Calu3 (cell line): Measurements from ENCODE around the gene CCDC18. TPM values are rescaled to one million over a fixed set of nuclear protein-coding genes. Genes with fewer than 3 reads are reported as not detected.
A peak's percentile ranks its signal among the peaks of the same experiment; 100 is the strongest.

Experiments used
- BruUV-seq: library from RNA; stranded (reverse); fragments of 400-500 nt; replicated peaks from 2 replicates; lab custom pipeline; 2021; lab: Mats Ljungman, UMichigan
- CTCF ChIA-PET: fragments of 300-600 bp; sonication (Branson Sonifier 250); formaldehyde crosslinking; loops from one replicate; lab custom pipeline; 2022; ENCODE audit warnings: antibody characterized with exemption; lab: Charles Lee
- DNase-seq: peaks from one replicate; pipeline ENCODE4 v3.0.0; 2022
- H3K27ac Mint-ChIP-seq: one replicate; pipeline ENCODE4 v1.8.0; 2022; ENCODE audit warnings: mixed read lengths; ENCODE audit not compliant: unreplicated experiment
- H3K27me3 Mint-ChIP-seq: one replicate; pipeline ENCODE4 v1.8.0; 2022; ENCODE audit warnings: mixed read lengths; ENCODE audit not compliant: unreplicated experiment
- H3K36me3 Mint-ChIP-seq: one replicate; pipeline ENCODE4 v1.8.0; 2022; ENCODE audit warnings: mild to moderate bottlenecking, moderate library complexity, mixed read lengths; ENCODE audit not compliant: insufficient read depth, unreplicated experiment
- H3K4me1 Mint-ChIP-seq: one replicate; pipeline ENCODE4 v1.8.0; 2022; ENCODE audit warnings: mild to moderate bottlenecking, low read depth, mixed read lengths; ENCODE audit not compliant: unreplicated experiment
- H3K4me3 Mint-ChIP-seq: one replicate; pipeline ENCODE4 v1.8.0; 2022; ENCODE audit warnings: mild to moderate bottlenecking, low read depth, moderate library complexity, mixed read lengths; ENCODE audit not compliant: unreplicated experiment
- H3K9me3 Mint-ChIP-seq: one replicate; pipeline ENCODE4 v1.8.0; 2022; ENCODE audit warnings: low read depth, mixed read lengths; ENCODE audit not compliant: unreplicated experiment
- intact Hi-C: fragments of 100-400 bp; cut with micrococcal nuclease; formaldehyde crosslinking; loops from one replicate; pipeline ENCODE4 v1.10.0; 2022; ENCODE audit not compliant: unreplicated experiment
- total RNA-seq: library from RNA; stranded (reverse); gene quantifications from 2 replicates; pipeline ENCODE4 v1.2.3, GENCODE V29; 2022
- TF ChIP-seq, protein P1 (sequence below): fragments of 200-600 bp; IDR thresholded peaks from one replicate; pipeline ENCODE4 v1.8.0; 2022; ENCODE audit warnings: antibody characterized with exemption; ENCODE audit not compliant: unreplicated experiment

CCDC18 gene
- total RNA-seq, 1 experiment from 2014 or later, result 22.7 TPM

DNA sequence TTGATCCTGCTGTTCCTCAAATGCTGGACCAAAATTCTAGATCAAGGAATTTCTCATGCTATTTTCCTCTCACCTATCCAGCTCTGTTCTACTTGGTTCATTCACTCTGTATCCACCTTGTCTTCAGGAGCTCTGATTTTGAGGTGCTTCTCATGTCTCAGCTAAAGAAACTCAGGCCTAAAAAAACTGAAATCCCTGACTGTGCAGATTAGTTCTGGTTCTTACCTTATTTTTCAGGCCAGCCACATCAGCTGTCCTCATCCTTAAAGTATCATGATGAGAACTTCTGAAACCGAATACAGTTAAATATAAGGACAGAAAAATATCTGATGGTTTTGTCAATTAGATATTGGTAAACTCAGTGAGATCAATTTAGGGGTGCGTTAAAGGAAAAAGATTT, 137.4 kb downstream of the CCDC18 start:
- Mint-ChIP-seq H3K4me3 (no peak overlapping the region), H3K9me3 (peaks cover 5% of the 10 kb centered on the region), H3K36me3 (no peaks in the 10 kb centered on the region), H3K27me3 (no peaks in the 10 kb centered on the region), H3K4me1 (peaks cover 13% of the 10 kb centered on the region), H3K27ac (no peak overlapping the region)
- BruUV-seq, result no TSS peak
- no peak for DNase-seq
- CTCF ChIA-PET, result no interaction called here
- intact Hi-C loops, result no loop called here
- TF ChIP-seq, protein P1, sequence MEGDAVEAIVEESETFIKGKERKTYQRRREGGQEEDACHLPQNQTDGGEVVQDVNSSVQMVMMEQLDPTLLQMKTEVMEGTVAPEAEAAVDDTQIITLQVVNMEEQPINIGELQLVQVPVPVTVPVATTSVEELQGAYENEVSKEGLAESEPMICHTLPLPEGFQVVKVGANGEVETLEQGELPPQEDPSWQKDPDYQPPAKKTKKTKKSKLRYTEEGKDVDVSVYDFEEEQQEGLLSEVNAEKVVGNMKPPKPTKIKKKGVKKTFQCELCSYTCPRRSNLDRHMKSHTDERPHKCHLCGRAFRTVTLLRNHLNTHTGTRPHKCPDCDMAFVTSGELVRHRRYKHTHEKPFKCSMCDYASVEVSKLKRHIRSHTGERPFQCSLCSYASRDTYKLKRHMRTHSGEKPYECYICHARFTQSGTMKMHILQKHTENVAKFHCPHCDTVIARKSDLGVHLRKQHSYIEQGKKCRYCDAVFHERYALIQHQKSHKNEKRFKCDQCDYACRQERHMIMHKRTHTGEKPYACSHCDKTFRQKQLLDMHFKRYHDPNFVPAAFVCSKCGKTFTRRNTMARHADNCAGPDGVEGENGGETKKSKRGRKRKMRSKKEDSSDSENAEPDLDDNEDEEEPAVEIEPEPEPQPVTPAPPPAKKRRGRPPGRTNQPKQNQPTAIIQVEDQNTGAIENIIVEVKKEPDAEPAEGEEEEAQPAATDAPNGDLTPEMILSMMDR, result no peak

DNA sequence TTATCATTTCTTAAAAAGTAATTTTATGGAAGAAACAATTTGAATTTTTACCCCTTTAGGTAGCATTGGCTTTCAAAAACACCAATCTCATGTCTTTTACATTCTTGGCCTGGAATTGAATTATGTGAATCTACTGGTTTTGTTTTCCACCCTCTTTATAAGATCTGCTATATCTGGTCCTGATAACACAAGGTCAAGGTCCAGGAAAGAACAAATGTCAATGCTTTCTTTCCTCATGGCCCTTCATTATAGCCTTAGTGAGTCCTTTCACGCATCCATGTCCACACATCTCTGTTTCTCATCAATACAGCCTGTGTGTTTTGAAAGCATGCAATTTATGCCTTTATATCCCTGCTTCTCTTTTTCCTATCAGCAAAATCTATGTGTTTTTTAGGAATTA, 141.2 kb downstream of the CCDC18 start:
- Mint-ChIP-seq H3K4me3 (no peak overlapping the region), H3K27me3 (no peaks in the 10 kb centered on the region), H3K9me3 (peaks cover 5% of the 10 kb centered on the region), H3K27ac (no peak overlapping the region), H3K4me1 (peaks cover 39% of the 10 kb centered on the region), H3K36me3 (no peaks in the 10 kb centered on the region)
- intact Hi-C loops, result no loop called here
- TF ChIP-seq, protein P1, result no peak
- CTCF ChIA-PET, result no interaction called here
- no TSS peak for BruUV-seq
- no peak for DNase-seq

DNA sequence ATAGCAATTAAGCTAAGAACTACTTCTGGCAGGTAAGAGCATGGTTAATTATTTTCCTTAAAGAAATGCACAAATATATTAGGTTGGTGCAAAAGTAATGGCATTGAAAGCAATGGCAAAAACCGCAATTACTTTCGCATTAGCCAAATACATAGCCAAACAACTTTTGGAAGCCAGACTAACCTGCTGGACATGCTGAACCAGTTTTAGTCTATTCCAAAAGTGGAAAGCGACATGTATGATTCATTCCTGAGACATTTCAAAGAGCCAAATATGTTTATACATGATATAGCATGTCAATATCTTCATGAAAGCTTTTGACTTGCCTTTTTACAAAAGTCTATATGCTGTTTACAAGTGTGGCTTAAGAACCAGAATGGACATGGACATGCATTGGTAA, 141.8 kb downstream of the CCDC18 start:
- Mint-ChIP-seq H3K27ac (peak overlapping the region; percentile 45), H3K36me3 (no peaks in the 10 kb centered on the region), H3K4me3 (no peak overlapping the region), H3K9me3 (peaks cover 5% of the 10 kb centered on the region), H3K27me3 (no peaks in the 10 kb centered on the region), H3K4me1 (peaks cover 39% of the 10 kb centered on the region)
- CTCF ChIA-PET, result interaction anchor here (1.5 kb wide), 1 partner anchor 18 kb away, joined by 5 read pairs; no protein-coding TSS in a partner anchor
- intact Hi-C loops, result no loop called here
- no TSS peak for BruUV-seq
- DNase-seq, result peak; percentile 65
- TF ChIP-seq, protein P1, result no peak

DNA sequence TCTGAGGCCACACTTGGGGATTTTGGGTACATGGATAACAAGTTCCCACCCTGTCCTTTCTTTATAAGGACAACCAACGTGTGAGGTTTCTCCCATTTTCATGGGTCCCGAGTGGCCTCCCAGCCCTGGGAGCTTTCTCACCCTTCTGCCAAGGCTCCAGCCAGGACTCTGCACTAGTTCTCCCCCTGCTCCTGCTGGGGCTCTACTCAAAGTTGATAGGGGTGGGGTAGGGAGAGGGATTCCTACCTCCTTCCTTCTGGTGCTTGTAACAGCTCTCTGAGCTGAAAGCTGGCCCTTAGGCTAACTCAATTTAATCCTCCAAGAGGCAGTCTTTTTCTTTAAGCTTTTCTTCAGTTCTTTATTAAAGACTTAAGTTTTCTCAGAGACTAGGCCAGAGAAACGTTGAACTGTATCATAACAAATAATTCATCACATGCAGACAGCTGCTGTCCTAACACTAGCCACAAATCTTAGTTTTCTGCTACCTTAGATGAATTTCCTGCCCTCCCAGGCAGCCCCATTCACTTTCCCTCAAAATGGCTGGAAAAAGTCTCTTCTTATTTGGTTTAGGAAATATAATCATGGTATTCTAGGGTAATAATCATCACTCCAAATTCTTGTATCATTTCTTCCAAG, 142.8 kb downstream of the CCDC18 start:
- H3K27ac Mint-ChIP-seq, result no peak overlapping the region
- CTCF ChIA-PET, result interaction anchor here (1.5 to 2.0 kb wide), 2 partner anchors 19 to 22 kb away, joined by 5 to 7 read pairs; partner anchors contain the start of gene DR1
- intact Hi-C loops, result no loop called here

More for the DNA sequence above, 142.8 kb downstream of the CCDC18 start:
- TF ChIP-seq, protein P1, result no peak
- H3K4me1 Mint-ChIP-seq, result peaks cover 39% of the 10 kb centered on the region
- no TSS peak for BruUV-seq
- H3K36me3 Mint-ChIP-seq, result no peaks in the 10 kb centered on the region
- H3K4me3 Mint-ChIP-seq, result no peak overlapping the region
- DNase-seq, result no peak
- peaks cover 5% of the 10 kb centered on the region for H3K9me3 Mint-ChIP-seq
- H3K27me3 Mint-ChIP-seq, result no peaks in the 10 kb centered on the region
